CD4-positive, alpha-beta memory T cell (primary cell): ENCODE measurements around the gene GOLGA6L7. TPM values are rescaled to one million over a fixed set of nuclear protein-coding genes. Genes with fewer than 3 reads are reported as not detected.
"Not testable (repeated sequence)": the region's sequence is repeated elsewhere in the genome, so short reads cannot be mapped to it uniquely, and the experiment has no call there.

Source experiments
- CTCF ChIA-PET: fragments of 350-600 bp; sonication (Branson Sonifier 250); formaldehyde crosslinking; loops from one replicate; lab custom pipeline; 2021; ENCODE audit warnings: inconsistent platforms; ENCODE audit not compliant: partially characterized antibody; lab: Charles Lee
- POLR2A ChIA-PET: fragments of 350-600 bp; sonication (Branson Sonifier 250); formaldehyde crosslinking; loops from one replicate; lab custom pipeline; 2021; ENCODE audit not compliant: partially characterized antibody; lab: Charles Lee
- DNase-seq, 5 donors: peaks; one replicate each; pipeline versions ENCODE4 v3.0.0 to v3.0.0-alpha.2; 2020 to 2022; ENCODE audit warnings: mixed read lengths in 1 of 5
- H3K27ac ChIP-seq: one replicate; pipeline ENCODE4 v1.7.0; 2013; ENCODE audit warnings: low read depth, low read length
- H3K27me3 ChIP-seq: 2 replicates; pipeline ENCODE4 v1.7.0; 2013; ENCODE audit warnings: mild to moderate bottlenecking, low read length, moderate library complexity; ENCODE audit not compliant: insufficient read depth
- H3K36me3 ChIP-seq: 2 replicates; pipeline ENCODE4 v1.7.0; 2013; ENCODE audit warnings: mild to moderate bottlenecking, low read length, moderate library complexity; ENCODE audit not compliant: insufficient read depth
- H3K4me1 ChIP-seq: 2 replicates; pipeline ENCODE4 v1.7.0; 2013; ENCODE audit warnings: mild to moderate bottlenecking, low read length, moderate library complexity; ENCODE audit not compliant: insufficient read depth
- H3K4me3 ChIP-seq, 2 donors: one replicate each; pipeline ENCODE4 v1.7.0; 2013; ENCODE audit warnings: low read length in 2 of 2, mild to moderate bottlenecking in 1 of 2
- H3K9me3 ChIP-seq, 2 donors: one replicate each; pipeline ENCODE4 v1.7.0; 2013; ENCODE audit warnings: low read length in 2 of 2, control low read depth in 1 of 2; ENCODE audit not compliant: control insufficient read depth in 1 of 2
- H3K27ac Mint-ChIP-seq, 7 donors: one replicate each; pipeline ENCODE4 v1.8.0; 2020 to 2021; ENCODE audit warnings: mixed read lengths in 7 of 7, mild to moderate bottlenecking in 6 of 7, inconsistent platforms in 3 of 7, moderate library complexity in 3 of 7
- H3K27me3 Mint-ChIP-seq, 2 donors: one replicate each; pipeline ENCODE4 v1.8.0; 2020 to 2021; ENCODE audit warnings: mixed read lengths in 2 of 2
- H3K36me3 Mint-ChIP-seq, 2 donors: one replicate each; pipeline ENCODE4 v1.8.0; 2020 to 2021; ENCODE audit warnings: mixed read lengths in 2 of 2, inconsistent platforms in 1 of 2, mild to moderate bottlenecking in 1 of 2
- H3K4me1 Mint-ChIP-seq, 4 donors: one replicate each; pipeline ENCODE4 v1.8.0; 2020 to 2021; ENCODE audit warnings: mixed read lengths in 4 of 4, mild to moderate bottlenecking in 1 of 4
- H3K4me3 Mint-ChIP-seq, 8 donors: one replicate each; pipeline ENCODE4 v1.8.0; 2020 to 2021; ENCODE audit warnings: mixed read lengths in 8 of 8, mild to moderate bottlenecking in 7 of 8, moderate library complexity in 6 of 8, inconsistent platforms in 3 of 8
- H3K9me3 Mint-ChIP-seq, 8 donors: one replicate each; pipeline ENCODE4 v1.8.0; 2020 to 2021; ENCODE audit warnings: mixed read lengths in 8 of 8, mild to moderate bottlenecking in 5 of 8, inconsistent platforms in 3 of 8, moderate library complexity in 1 of 8
- intact Hi-C: fragments of 100-400 bp; cut with micrococcal nuclease; formaldehyde crosslinking; loops from one replicate; pipeline ENCODE4 v1.15.1; 2023
- polyA plus RNA-seq, 2 donors: library from polyadenylated mRNA; unstranded; fragments of 300-500 nt; fragmentation: Illumina TruSeq; gene quantifications; one replicate each; pipeline ENCODE4 v1.2.3, GENCODE V29; 2021
- total RNA-seq, 2 experiments: library from RNA; stranded (reverse); gene quantifications; one replicate each; pipeline ENCODE4 v1.2.3, GENCODE V29; 2021

Gene GOLGA6L7
- total and polyA plus RNA-seq, 4 experiments from 2014 or later: not detected

- CTCF ChIA-PET, POLR2A ChIA-PET, H3K4me1 Mint-ChIP-seq, H3K36me3 Mint-ChIP-seq, H3K27ac Mint-ChIP-seq, H3K4me3 Mint-ChIP-seq, H3K27me3 Mint-ChIP-seq, intact Hi-C loops, H3K4me1 ChIP-seq, H3K27me3 ChIP-seq, H3K9me3 Mint-ChIP-seq, H3K4me3 ChIP-seq, H3K27ac ChIP-seq, H3K36me3 ChIP-seq, H3K9me3 ChIP-seq, DNase-seq: not testable (repeated sequence)
Measured at GRCh38 chr15:28810444-28810843, 38.0 kb downstream of the GOLGA6L7 start.

GRCh38 chr15:28808136-28808535 lies 40.3 kb downstream of the GOLGA6L7 start:
- H3K27ac Mint-ChIP-seq, DNase-seq, POLR2A ChIA-PET, H3K27ac ChIP-seq, intact Hi-C loops, H3K27me3 ChIP-seq, H3K9me3 ChIP-seq, H3K4me1 ChIP-seq, CTCF ChIA-PET, H3K36me3 ChIP-seq, H3K4me1 Mint-ChIP-seq, H3K4me3 Mint-ChIP-seq, H3K36me3 Mint-ChIP-seq, H3K4me3 ChIP-seq, H3K9me3 Mint-ChIP-seq, H3K27me3 Mint-ChIP-seq: not testable (repeated sequence)

GRCh38 chr15:28800366-28800765 lies 48.1 kb downstream of the GOLGA6L7 start:
- not testable (repeated sequence) for H3K36me3 Mint-ChIP-seq, H3K36me3 ChIP-seq

GRCh38 chr15:28798234-28798633 lies 50.2 kb downstream of the GOLGA6L7 start:
- H3K27ac Mint-ChIP-seq, H3K27me3 Mint-ChIP-seq, H3K4me3 Mint-ChIP-seq, H3K36me3 Mint-ChIP-seq, H3K27me3 ChIP-seq, H3K4me1 ChIP-seq, intact Hi-C loops, H3K9me3 ChIP-seq, CTCF ChIA-PET, POLR2A ChIA-PET, H3K4me1 Mint-ChIP-seq, DNase-seq, H3K27ac ChIP-seq, H3K9me3 Mint-ChIP-seq, H3K36me3 ChIP-seq, H3K4me3 ChIP-seq: not testable (repeated sequence)

More at GRCh38 chr15:28800366-28800765, 48.1 kb downstream of the GOLGA6L7 start:
- DNase-seq, H3K4me3 ChIP-seq, H3K9me3 ChIP-seq, intact Hi-C loops, POLR2A ChIA-PET, H3K4me3 Mint-ChIP-seq, H3K27me3 Mint-ChIP-seq, CTCF ChIA-PET, H3K27me3 ChIP-seq, H3K9me3 Mint-ChIP-seq, H3K4me1 ChIP-seq, H3K4me1 Mint-ChIP-seq, H3K27ac Mint-ChIP-seq, H3K27ac ChIP-seq: not testable (repeated sequence)

GRCh38 chr15:28794231-28794630 lies 54.2 kb downstream of the GOLGA6L7 start:
- H3K9me3 Mint-ChIP-seq, H3K27ac Mint-ChIP-seq, H3K9me3 ChIP-seq, H3K4me1 ChIP-seq, POLR2A ChIA-PET, H3K4me3 Mint-ChIP-seq, H3K27me3 ChIP-seq, H3K36me3 ChIP-seq, H3K27ac ChIP-seq, intact Hi-C loops, DNase-seq, H3K36me3 Mint-ChIP-seq, H3K4me3 ChIP-seq, H3K4me1 Mint-ChIP-seq: not testable (repeated sequence)
- CTCF ChIA-PET: interaction anchor here (0.6 kb wide), 1 partner anchor 64 kb away, joined by 4 read pairs; no protein-coding TSS in a partner anchor
- H3K27me3 Mint-ChIP-seq: peaks cover 10 to 14% of the 10 kb centered on the region in 2 donors

Other genes starting within 250 kb of the GOLGA6L7 start
- 1 to 10 TPM; 2.9 to 3.1 TPM for gene GOLGA8M, start 136.2 kb downstream of the GOLGA6L7 start, total RNA-seq
- gene GOLGA8M, start 136.2 kb downstream of the GOLGA6L7 start, polyA plus RNA-seq: not detected
- gene APBA2, start 37.3 kb upstream of the GOLGA6L7 start, total RNA-seq: 10 to 100 TPM; 52.4 to 57.3 TPM
- gene APBA2, start 37.3 kb upstream of the GOLGA6L7 start, polyA plus RNA-seq: 10 to 100 TPM; 11.1 to 28.4 TPM